ENCODE results near the gene SORCS2.

DNA sequence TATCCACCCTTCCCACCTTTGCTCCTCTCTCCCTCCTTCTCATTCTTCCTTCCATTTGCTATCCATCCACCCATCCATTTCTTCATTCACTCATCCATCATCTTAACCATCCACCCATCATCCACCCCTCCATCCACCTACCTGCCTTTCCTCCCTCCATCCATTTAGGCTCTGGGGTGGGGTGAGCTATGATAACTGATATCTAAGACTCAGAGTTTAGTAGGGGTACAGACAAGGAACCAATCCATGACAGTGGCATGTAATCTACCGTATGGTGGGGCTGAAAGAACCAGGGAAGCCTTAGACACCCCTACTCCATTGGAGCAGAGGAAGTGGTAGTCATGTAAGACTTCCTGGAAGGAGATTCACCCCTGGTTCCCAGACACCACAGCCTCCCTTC lies 219.2 kb downstream of the SORCS2 start:
- TF ChIP-seq, protein P1, sequence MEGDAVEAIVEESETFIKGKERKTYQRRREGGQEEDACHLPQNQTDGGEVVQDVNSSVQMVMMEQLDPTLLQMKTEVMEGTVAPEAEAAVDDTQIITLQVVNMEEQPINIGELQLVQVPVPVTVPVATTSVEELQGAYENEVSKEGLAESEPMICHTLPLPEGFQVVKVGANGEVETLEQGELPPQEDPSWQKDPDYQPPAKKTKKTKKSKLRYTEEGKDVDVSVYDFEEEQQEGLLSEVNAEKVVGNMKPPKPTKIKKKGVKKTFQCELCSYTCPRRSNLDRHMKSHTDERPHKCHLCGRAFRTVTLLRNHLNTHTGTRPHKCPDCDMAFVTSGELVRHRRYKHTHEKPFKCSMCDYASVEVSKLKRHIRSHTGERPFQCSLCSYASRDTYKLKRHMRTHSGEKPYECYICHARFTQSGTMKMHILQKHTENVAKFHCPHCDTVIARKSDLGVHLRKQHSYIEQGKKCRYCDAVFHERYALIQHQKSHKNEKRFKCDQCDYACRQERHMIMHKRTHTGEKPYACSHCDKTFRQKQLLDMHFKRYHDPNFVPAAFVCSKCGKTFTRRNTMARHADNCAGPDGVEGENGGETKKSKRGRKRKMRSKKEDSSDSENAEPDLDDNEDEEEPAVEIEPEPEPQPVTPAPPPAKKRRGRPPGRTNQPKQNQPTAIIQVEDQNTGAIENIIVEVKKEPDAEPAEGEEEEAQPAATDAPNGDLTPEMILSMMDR (IDR thresholded peaks at IDR 0.05; ENCODE audit: low read depth, low read length, poor library complexity, severe bottlenecking): no peak
- no peak for TF ChIP-seq EZH2phosphoT487 (IDR thresholded peaks at IDR 0.05; ENCODE audit: borderline replicate concordance, low read length)

Data from DOHH2 (cell line).